ENCODE results near the gene SNX24.

DNA sequence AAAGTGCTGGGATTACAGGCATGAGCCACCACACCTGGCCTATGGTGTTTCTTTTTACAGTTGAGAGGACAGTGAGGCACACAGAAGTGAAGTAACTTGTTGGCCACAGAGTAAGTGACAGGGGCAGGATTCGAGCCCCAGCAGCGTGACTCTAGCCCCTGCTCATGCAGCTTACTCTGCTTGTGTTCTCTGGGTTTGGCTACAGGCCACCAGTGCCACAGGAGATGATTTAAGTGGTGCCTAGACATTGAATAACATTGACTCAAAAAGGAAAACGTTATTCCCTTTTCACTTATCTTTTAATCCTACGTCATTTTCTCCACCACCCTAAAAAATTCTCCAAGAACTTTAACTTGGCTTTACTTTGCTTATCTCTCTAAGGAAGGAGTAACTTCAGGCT is 61.4 kb downstream of the SNX24 start:
- TF ChIP-seq, protein P1, sequence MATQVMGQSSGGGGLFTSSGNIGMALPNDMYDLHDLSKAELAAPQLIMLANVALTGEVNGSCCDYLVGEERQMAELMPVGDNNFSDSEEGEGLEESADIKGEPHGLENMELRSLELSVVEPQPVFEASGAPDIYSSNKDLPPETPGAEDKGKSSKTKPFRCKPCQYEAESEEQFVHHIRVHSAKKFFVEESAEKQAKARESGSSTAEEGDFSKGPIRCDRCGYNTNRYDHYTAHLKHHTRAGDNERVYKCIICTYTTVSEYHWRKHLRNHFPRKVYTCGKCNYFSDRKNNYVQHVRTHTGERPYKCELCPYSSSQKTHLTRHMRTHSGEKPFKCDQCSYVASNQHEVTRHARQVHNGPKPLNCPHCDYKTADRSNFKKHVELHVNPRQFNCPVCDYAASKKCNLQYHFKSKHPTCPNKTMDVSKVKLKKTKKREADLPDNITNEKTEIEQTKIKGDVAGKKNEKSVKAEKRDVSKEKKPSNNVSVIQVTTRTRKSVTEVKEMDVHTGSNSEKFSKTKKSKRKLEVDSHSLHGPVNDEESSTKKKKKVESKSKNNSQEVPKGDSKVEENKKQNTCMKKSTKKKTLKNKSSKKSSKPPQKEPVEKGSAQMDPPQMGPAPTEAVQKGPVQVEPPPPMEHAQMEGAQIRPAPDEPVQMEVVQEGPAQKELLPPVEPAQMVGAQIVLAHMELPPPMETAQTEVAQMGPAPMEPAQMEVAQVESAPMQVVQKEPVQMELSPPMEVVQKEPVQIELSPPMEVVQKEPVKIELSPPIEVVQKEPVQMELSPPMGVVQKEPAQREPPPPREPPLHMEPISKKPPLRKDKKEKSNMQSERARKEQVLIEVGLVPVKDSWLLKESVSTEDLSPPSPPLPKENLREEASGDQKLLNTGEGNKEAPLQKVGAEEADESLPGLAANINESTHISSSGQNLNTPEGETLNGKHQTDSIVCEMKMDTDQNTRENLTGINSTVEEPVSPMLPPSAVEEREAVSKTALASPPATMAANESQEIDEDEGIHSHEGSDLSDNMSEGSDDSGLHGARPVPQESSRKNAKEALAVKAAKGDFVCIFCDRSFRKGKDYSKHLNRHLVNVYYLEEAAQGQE (tag by site-specific recombination; IDR thresholded peaks at IDR 0.05) = no peak
- no peak for TF ChIP-seq ZNF629 (tag by site-specific recombination; IDR thresholded peaks at IDR 0.05)
- TF ChIP-seq, protein P2, sequence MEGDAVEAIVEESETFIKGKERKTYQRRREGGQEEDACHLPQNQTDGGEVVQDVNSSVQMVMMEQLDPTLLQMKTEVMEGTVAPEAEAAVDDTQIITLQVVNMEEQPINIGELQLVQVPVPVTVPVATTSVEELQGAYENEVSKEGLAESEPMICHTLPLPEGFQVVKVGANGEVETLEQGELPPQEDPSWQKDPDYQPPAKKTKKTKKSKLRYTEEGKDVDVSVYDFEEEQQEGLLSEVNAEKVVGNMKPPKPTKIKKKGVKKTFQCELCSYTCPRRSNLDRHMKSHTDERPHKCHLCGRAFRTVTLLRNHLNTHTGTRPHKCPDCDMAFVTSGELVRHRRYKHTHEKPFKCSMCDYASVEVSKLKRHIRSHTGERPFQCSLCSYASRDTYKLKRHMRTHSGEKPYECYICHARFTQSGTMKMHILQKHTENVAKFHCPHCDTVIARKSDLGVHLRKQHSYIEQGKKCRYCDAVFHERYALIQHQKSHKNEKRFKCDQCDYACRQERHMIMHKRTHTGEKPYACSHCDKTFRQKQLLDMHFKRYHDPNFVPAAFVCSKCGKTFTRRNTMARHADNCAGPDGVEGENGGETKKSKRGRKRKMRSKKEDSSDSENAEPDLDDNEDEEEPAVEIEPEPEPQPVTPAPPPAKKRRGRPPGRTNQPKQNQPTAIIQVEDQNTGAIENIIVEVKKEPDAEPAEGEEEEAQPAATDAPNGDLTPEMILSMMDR (tag by site-specific recombination; IDR thresholded peaks at IDR 0.05) = no peak
- TF ChIP-seq ZNF184 (tag by site-specific recombination; IDR thresholded peaks at IDR 0.05) = no peak
- TF ChIP-seq, protein P3, sequence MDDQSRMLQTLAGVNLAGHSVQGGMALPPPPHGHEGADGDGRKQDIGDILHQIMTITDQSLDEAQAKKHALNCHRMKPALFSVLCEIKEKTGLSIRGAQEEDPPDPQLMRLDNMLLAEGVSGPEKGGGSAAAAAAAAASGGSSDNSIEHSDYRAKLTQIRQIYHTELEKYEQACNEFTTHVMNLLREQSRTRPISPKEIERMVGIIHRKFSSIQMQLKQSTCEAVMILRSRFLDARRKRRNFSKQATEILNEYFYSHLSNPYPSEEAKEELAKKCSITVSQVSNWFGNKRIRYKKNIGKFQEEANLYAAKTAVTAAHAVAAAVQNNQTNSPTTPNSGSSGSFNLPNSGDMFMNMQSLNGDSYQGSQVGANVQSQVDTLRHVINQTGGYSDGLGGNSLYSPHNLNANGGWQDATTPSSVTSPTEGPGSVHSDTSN (CRISPR knock-in tag; IDR thresholded peaks at IDR 0.05) = no peak
- TF ChIP-seq WT1 (tag by site-specific recombination; IDR thresholded peaks at IDR 0.05) = no peak
- TF ChIP-seq ZNF76 (tag by site-specific recombination; IDR thresholded peaks at IDR 0.05; ENCODE audit: borderline replicate concordance, low read depth) = no peak

Measured in HEK293 (cell line).